Measurements from ENCODE around the gene SLC38A7.

DNA sequence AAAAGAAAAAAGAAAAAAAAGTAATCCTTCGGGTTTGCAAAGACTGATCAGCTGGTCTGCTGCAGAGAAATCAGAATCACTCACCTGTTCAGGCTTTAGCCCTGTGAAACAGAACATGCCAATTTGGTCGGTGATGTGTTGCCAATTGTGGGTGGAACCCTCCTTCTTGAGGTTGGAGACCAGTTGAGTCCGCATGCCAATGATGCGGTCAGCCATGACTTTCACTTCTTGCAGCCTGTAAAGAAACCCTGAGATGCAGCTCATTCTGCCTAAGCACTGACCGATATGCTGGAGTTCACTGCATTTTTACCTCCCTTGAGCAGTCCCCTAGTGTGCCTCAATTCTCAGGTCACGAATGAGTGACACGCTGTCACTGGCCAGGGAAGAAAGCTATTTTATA lies 24.8 kb upstream of the SLC38A7 start:
- no peak for TF ChIP-seq POLR2A (IDR thresholded peaks at IDR 0.05)
- TF ChIP-seq, protein P1, sequence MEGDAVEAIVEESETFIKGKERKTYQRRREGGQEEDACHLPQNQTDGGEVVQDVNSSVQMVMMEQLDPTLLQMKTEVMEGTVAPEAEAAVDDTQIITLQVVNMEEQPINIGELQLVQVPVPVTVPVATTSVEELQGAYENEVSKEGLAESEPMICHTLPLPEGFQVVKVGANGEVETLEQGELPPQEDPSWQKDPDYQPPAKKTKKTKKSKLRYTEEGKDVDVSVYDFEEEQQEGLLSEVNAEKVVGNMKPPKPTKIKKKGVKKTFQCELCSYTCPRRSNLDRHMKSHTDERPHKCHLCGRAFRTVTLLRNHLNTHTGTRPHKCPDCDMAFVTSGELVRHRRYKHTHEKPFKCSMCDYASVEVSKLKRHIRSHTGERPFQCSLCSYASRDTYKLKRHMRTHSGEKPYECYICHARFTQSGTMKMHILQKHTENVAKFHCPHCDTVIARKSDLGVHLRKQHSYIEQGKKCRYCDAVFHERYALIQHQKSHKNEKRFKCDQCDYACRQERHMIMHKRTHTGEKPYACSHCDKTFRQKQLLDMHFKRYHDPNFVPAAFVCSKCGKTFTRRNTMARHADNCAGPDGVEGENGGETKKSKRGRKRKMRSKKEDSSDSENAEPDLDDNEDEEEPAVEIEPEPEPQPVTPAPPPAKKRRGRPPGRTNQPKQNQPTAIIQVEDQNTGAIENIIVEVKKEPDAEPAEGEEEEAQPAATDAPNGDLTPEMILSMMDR (IDR thresholded peaks at IDR 0.05) = no peak

Measured in body of pancreas (tissue), 4 donors.